ENCODE data around the gene NFIX.

DNA sequence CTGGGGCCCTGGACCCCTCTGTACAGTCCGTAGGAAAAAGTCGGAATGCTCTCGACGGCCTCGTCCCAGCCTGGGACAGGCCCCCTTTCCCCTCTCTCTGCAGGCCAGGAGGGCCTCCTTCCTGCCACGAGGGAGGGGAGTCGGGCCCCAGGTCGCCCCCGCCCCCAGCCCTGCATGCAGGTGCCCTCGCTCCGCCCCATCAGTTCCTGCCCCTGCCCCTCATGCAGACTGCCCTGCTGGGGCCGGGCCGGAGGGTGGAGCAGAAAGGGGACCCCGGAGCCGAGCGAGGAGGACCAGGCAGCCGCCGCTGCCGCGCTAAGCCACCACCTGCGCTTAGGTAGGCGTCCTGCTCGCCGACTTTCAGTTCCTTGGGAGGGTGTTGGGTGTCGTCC is 100.1 kb downstream of the NFIX start:
- TF ChIP-seq POLR2A (IDR thresholded peaks at IDR 0.05) = no peak
- TF ChIP-seq, protein P1, sequence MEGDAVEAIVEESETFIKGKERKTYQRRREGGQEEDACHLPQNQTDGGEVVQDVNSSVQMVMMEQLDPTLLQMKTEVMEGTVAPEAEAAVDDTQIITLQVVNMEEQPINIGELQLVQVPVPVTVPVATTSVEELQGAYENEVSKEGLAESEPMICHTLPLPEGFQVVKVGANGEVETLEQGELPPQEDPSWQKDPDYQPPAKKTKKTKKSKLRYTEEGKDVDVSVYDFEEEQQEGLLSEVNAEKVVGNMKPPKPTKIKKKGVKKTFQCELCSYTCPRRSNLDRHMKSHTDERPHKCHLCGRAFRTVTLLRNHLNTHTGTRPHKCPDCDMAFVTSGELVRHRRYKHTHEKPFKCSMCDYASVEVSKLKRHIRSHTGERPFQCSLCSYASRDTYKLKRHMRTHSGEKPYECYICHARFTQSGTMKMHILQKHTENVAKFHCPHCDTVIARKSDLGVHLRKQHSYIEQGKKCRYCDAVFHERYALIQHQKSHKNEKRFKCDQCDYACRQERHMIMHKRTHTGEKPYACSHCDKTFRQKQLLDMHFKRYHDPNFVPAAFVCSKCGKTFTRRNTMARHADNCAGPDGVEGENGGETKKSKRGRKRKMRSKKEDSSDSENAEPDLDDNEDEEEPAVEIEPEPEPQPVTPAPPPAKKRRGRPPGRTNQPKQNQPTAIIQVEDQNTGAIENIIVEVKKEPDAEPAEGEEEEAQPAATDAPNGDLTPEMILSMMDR (IDR thresholded peaks at IDR 0.05) = no peak
- TF ChIP-seq EP300 (IDR thresholded peaks at IDR 0.05) = no peak

Data from tibial nerve (tissue), 4 donors.